Ishikawa (cell line): ENCODE results near the gene FAM163A.

ENCODE experiments used
- CREB1 ChIP-seq: IDR thresholded peaks from 2 replicates; pipeline ENCODE4 v1.6.1; 2012; ENCODE audit warnings: low read depth
- EGR1 ChIP-seq: IDR thresholded peaks from 2 replicates; pipeline ENCODE4 v1.6.1; 2012
- EP300 ChIP-seq: IDR thresholded peaks from 2 replicates; pipeline ENCODE4 v1.6.1; 2012; ENCODE audit warnings: borderline replicate concordance
- FOXM1 ChIP-seq: IDR thresholded peaks from 2 replicates; pipeline ENCODE4 v1.6.1; 2012; ENCODE audit warnings: low read depth, borderline replicate concordance
- NFIC ChIP-seq: IDR thresholded peaks from 2 replicates; pipeline ENCODE4 v1.6.1; 2012
- RAD21 ChIP-seq: IDR thresholded peaks from 2 replicates; pipeline ENCODE4 v1.6.1; 2012; ENCODE audit warnings: low read depth
- TAF1 ChIP-seq: IDR thresholded peaks from 2 replicates; pipeline ENCODE4 v1.6.1; 2012; ENCODE audit warnings: low read depth, mild to moderate bottlenecking
- TEAD4 ChIP-seq: IDR thresholded peaks from 2 replicates; pipeline ENCODE4 v1.6.1; 2012
- YY1 ChIP-seq: IDR thresholded peaks from 2 replicates; pipeline ENCODE4 v1.6.1; 2012; ENCODE audit warnings: low read depth
- ZBTB7A ChIP-seq: IDR thresholded peaks from 2 replicates; pipeline ENCODE4 v1.6.1; 2012; ENCODE audit warnings: low read depth
- TF ChIP-seq, protein P1 (sequence below): IDR thresholded peaks from 2 replicates; pipeline ENCODE4 v1.6.1; 2012; ENCODE audit warnings: low read depth, mild to moderate bottlenecking

DNA sequence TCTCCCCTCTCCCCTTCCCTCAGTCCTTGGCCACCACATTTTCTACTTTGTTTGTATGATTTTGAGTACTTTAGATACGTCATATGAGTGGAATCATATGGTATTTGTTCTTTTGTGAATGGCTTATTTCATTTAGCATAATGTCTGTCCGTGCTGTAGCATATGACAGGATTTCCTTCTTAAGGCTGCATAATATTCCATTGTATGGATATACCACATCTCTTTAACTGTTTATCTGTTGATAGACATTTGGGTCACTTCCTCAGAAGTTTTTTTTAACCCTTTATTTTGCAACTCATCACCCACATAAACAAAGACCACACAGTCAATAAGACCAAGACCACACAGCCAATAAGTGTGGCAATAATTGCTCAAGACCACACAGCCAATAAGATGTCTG lies 24.9 kb downstream of the FAM163A start:
- TF ChIP-seq FOXM1 = no peak
- TF ChIP-seq TEAD4 = no peak
- TF ChIP-seq RAD21 = no peak
- TF ChIP-seq TAF1 = no peak
- TF ChIP-seq NFIC = no peak
- TF ChIP-seq YY1 = no peak
- TF ChIP-seq CREB1 = no peak
- TF ChIP-seq ZBTB7A = no peak
- TF ChIP-seq EGR1 = no peak
- no peak for TF ChIP-seq EP300
- TF ChIP-seq, protein P1, sequence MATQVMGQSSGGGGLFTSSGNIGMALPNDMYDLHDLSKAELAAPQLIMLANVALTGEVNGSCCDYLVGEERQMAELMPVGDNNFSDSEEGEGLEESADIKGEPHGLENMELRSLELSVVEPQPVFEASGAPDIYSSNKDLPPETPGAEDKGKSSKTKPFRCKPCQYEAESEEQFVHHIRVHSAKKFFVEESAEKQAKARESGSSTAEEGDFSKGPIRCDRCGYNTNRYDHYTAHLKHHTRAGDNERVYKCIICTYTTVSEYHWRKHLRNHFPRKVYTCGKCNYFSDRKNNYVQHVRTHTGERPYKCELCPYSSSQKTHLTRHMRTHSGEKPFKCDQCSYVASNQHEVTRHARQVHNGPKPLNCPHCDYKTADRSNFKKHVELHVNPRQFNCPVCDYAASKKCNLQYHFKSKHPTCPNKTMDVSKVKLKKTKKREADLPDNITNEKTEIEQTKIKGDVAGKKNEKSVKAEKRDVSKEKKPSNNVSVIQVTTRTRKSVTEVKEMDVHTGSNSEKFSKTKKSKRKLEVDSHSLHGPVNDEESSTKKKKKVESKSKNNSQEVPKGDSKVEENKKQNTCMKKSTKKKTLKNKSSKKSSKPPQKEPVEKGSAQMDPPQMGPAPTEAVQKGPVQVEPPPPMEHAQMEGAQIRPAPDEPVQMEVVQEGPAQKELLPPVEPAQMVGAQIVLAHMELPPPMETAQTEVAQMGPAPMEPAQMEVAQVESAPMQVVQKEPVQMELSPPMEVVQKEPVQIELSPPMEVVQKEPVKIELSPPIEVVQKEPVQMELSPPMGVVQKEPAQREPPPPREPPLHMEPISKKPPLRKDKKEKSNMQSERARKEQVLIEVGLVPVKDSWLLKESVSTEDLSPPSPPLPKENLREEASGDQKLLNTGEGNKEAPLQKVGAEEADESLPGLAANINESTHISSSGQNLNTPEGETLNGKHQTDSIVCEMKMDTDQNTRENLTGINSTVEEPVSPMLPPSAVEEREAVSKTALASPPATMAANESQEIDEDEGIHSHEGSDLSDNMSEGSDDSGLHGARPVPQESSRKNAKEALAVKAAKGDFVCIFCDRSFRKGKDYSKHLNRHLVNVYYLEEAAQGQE = no peak
